GM21619 (cell line): ENCODE measurements around the gene RCC1.
"Not testable (repeated sequence)": the region's sequence is repeated elsewhere in the genome, so short reads cannot be mapped to it uniquely, and the experiment has no call there.

Source experiments
- ATAC-seq: cut with Tn5 transposase; IDR thresholded peaks from one replicate; pipeline ENCODE4 v1.9.1; 2021; ENCODE audit not compliant: unreplicated experiment

Gene RCC1

GRCh38 chr1:28586585-28587391, 80.9 kb downstream of the RCC1 start:
- ATAC-seq, result not testable (repeated sequence)
